HepG2 (cell line): ENCODE measurements around the gene RIMKLB. TPM values are rescaled to one million over a fixed set of nuclear protein-coding genes. Genes with fewer than 3 reads are reported as not detected.

Source experiments
- ATAC-seq: fragments of 200-7000 bp; cut with Tn5 transposase; 3 replicates; pipeline ENCODE4 v1.9.1; 2020; ENCODE audit warnings: mild to moderate bottlenecking, moderate library complexity
- BruUV-seq: library from RNA; stranded (reverse); fragments of 400-500 nt; replicated peaks from 2 replicates; lab custom pipeline; 2021; lab: Mats Ljungman, UMichigan
- CTCF ChIA-PET: fragments of 300-600 bp; formaldehyde crosslinking; extraction: SDS; loops from one replicate; lab custom pipeline; 2021; ENCODE audit warnings: low total read pairs, inconsistent platforms, low intra/inter-chr PET ratio; lab: Yijun Ruan, JAX
- POLR2A ChIA-PET: fragments of 350-600 bp; sonication (Branson Sonifier 250); formaldehyde crosslinking; loops from one replicate; lab custom pipeline; 2020; ENCODE audit warnings: antibody characterized with exemption, inconsistent platforms; lab: Yijun Ruan, JAX
- DNase-seq: peaks from one replicate; pipeline ENCODE4 v3.0.0-alpha.2; 2015; ENCODE audit warnings: low spot score
- FAIRE-seq: peaks from 3 replicates; lab custom pipeline; 2011; peaks lifted over from hg19 to GRCh38; lab: Jason Lieb, UNC
- H2AFZ ChIP-seq: one replicate; pipeline ENCODE4 v1.6.1; 2011; ENCODE audit warnings: low read length, inconsistent platforms
- H3K27ac ChIP-seq: fragments of 300-600 bp; 3 replicates; pipeline ENCODE4 v1.8.0; 2011; ENCODE audit warnings: mixed run types, mild to moderate bottlenecking, mixed read lengths, low read length, inconsistent platforms; ENCODE audit not compliant: insufficient read depth; ENCODE audit errors: extremely low read length
- H3K27me3 ChIP-seq, 2 experiments: fragments of 200-600 bp in 1 of 2; 2 replicates in 1 of 2; 3 replicates in 1 of 2; pipeline versions ENCODE4 v1.6.0 to v1.8.0; 2011; ENCODE audit warnings: low read length in 2 of 2, mild to moderate bottlenecking in 2 of 2, moderate library complexity in 2 of 2, inconsistent platforms in 1 of 2; ENCODE audit not compliant: insufficient read depth in 2 of 2, control insufficient read depth in 1 of 2
- H3K36me3 ChIP-seq, 2 experiments: fragments of 200-600 bp in 1 of 2; replicated peaks in 1 of 2; 2 replicates in 1 of 2; 3 replicates in 1 of 2; pipeline versions ENCODE4 v1.5.1 to v1.8.0; 2011; ENCODE audit warnings: low read length in 2 of 2, inconsistent platforms in 1 of 2; ENCODE audit not compliant: insufficient read depth in 2 of 2, control insufficient read depth in 1 of 2
- H3K4me1 ChIP-seq: 2 replicates; pipeline ENCODE4 v1.5.1; 2012; ENCODE audit warnings: low read length, inconsistent platforms; ENCODE audit not compliant: insufficient read depth
- H3K4me2 ChIP-seq: 2 replicates; pipeline ENCODE4 v1.6.0; 2011; ENCODE audit warnings: low read depth, low read length, inconsistent platforms
- H3K4me3 ChIP-seq, 3 experiments: fragments of 200-600 bp in 1 of 3; sonication (generic), shearing (Covaris generic) in 1 of 3; replicated peaks in 1 of 3; 2 replicates each; pipeline ENCODE4 v1.5.1; 2011 to 2016; ENCODE audit warnings: low read length in 3 of 3, inconsistent platforms in 2 of 3, low read depth in 2 of 3, mild to moderate bottlenecking in 2 of 3, control low read depth in 1 of 3, mixed read lengths in 1 of 3; ENCODE audit not compliant: insufficient read depth in 1 of 3
- H3K79me2 ChIP-seq: one replicate; pipeline ENCODE4 v1.6.1; 2011; ENCODE audit warnings: low read length, inconsistent platforms; ENCODE audit not compliant: insufficient read depth
- H3K9ac ChIP-seq: 2 replicates; pipeline ENCODE4 v1.6.0; 2011; ENCODE audit warnings: mild to moderate bottlenecking, low read depth, low read length, inconsistent platforms; ENCODE audit not compliant: insufficient read depth
- H3K9me3 ChIP-seq: 2 replicates; pipeline ENCODE4 v1.5.1; 2012; ENCODE audit warnings: mild to moderate bottlenecking, low read length
- H4K20me1 ChIP-seq: 2 replicates; pipeline ENCODE4 v1.6.0; 2011; ENCODE audit warnings: inconsistent platforms, mild to moderate bottlenecking, low read length, moderate library complexity; ENCODE audit not compliant: insufficient read depth
- ATF7 ChIP-seq, 2 experiments: fragments of 450-650 bp in 1 of 2; sonication (generic) in 1 of 2; formaldehyde crosslinking in 1 of 2; IDR thresholded peaks; 2 replicates each; pipeline versions ENCODE4 v1.4.0 to v1.6.1; 2016 to 2020; ENCODE audit warnings: antibody characterized with exemption in 1 of 2, mild to moderate bottlenecking in 1 of 2, missing genetic modification reagents in 1 of 2
- CEBPB ChIP-seq: IDR thresholded peaks from 2 replicates; pipeline ENCODE4 v1.6.1; 2011; ENCODE audit warnings: low read depth, low read length, improper control_type of control experiment, borderline replicate concordance
- CTCF ChIP-seq: sonication (generic); formaldehyde crosslinking; IDR thresholded peaks from 2 replicates; pipeline ENCODE4 v1.5.0; 2020; ENCODE audit warnings: mild to moderate bottlenecking, missing genetic modification reagents, moderate library complexity
- EHMT2 ChIP-seq: fragments of 200-600 bp; sonication (generic); IDR thresholded peaks from 2 replicates; pipeline ENCODE4 v1.7.0; 2017; ENCODE audit warnings: antibody characterized with exemption, low read depth, low read length, borderline replicate concordance
- FOXO1 ChIP-seq: sonication (generic); formaldehyde crosslinking; IDR thresholded peaks from 2 replicates; pipeline ENCODE4 v1.4.0; 2020; ENCODE audit warnings: missing genetic modification reagents
- KMT2A ChIP-seq: sonication (generic); formaldehyde crosslinking; IDR thresholded peaks from 2 replicates; pipeline ENCODE4 v1.4.0; 2020; ENCODE audit warnings: missing genetic modification reagents
- STAG1 ChIP-seq: sonication (generic); formaldehyde crosslinking; IDR thresholded peaks from 2 replicates; pipeline ENCODE4 v1.4.0; 2020; ENCODE audit warnings: missing genetic modification reagents
- TP53 ChIP-seq: sonication (generic); formaldehyde crosslinking; conservative IDR thresholded peaks from 2 replicates; pipeline ENCODE4 v1.4.0; 2020; ENCODE audit warnings: missing genetic modification reagents
- ZNF121 ChIP-seq: sonication (generic); formaldehyde crosslinking; IDR thresholded peaks from 2 replicates; pipeline ENCODE4 v1.5.0; 2020; ENCODE audit warnings: mild to moderate bottlenecking, missing genetic modification reagents
- ZNF234 ChIP-seq: sonication (generic); formaldehyde crosslinking; conservative IDR thresholded peaks from 2 replicates; pipeline ENCODE4 v1.5.1; 2020; ENCODE audit warnings: mild to moderate bottlenecking, missing genetic modification reagents
- ZNF775 ChIP-seq: sonication (generic); formaldehyde crosslinking; IDR thresholded peaks from 2 replicates; pipeline ENCODE4 v1.4.0; 2020; ENCODE audit warnings: missing genetic modification reagents, mild to moderate bottlenecking, moderate library complexity, borderline replicate concordance
- WGBS: methylation state at CpG from one replicate; pipeline ENCODE4 v1.1.6; 2017; ENCODE audit warnings: low lambda C conversion rate; 5-methylcytosine and 5-hydroxymethylcytosine counted together
- in situ Hi-C: cut with HindIII; loops from 2 replicates; pipeline ENCODE4 v1.10.0; 2017; ENCODE audit warnings: low pct_unique_long_range_greater_than_20kb; ENCODE audit not compliant: extremely low pct_ligation_motif_present
- intact Hi-C: fragments of 100-400 bp; cut with micrococcal nuclease; formaldehyde crosslinking; loops from one replicate; pipeline ENCODE4 v1.10.0; 2022; ENCODE audit not compliant: unreplicated experiment
- polyA plus RNA-seq, 8 experiments: library from polyadenylated mRNA; depleted of rRNA in 3 of 8; stranded (reverse) in 7 of 8; unstranded in 1 of 8; fragments of >200 nt; fragmentation: Illumina TruSeq in 4 of 8; extraction: Trizol in 4 of 8; gene quantifications; 2 replicates each; pipeline versions ENCODE4 v1.2.1 to v1.2.3, GENCODE V29; 2011 to 2016; ENCODE audit warnings: low read depth in 4 of 8, missing spikeins in 1 of 8, mixed read lengths in 1 of 8; ENCODE audit not compliant: insufficient read depth in 1 of 8
- total RNA-seq, 5 experiments: library from RNA; depleted of rRNA; stranded (reverse); fragments of >200 nt; fragmentation: Illumina TruSeq; extraction: Trizol; gene quantifications; 2 replicates each; pipeline ENCODE4 v1.2.3, GENCODE V29; 2016; ENCODE audit warnings: low read depth in 1 of 5
- TF ChIP-seq, protein P1 (sequence below): sonication (generic); formaldehyde crosslinking; IDR thresholded peaks from 2 replicates; pipeline ENCODE4 v1.8.1; 2023; ENCODE audit warnings: missing genetic modification reagents, inconsistent platforms, borderline replicate concordance

The RIMKLB gene
- total and polyA plus RNA-seq, 2 of the 13 experiments (the other 11 are each of a cell fraction or from before 2014, with no cell fraction given), result 0.33 to 0.40 TPM

DNA sequence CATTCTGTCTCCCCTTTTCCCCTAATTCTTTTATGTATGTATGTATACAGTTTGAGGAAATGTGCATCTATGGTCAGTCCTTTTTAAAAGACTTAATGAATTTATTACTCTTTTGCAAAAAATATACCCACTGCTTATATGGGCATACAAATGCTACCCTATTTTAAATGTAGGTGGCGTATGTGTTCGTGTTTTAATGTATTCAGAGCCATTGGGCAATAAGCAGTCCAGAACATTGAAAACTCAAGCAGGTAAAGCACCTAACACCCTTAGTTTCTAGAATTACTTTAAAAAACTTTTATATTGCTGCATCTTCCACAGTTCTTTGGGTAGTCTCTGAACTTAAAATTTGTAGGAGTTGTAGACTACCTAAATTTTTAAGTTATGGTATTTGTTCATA, 82.1 kb downstream of the RIMKLB start (continued):
- TF ChIP-seq, protein P1, sequence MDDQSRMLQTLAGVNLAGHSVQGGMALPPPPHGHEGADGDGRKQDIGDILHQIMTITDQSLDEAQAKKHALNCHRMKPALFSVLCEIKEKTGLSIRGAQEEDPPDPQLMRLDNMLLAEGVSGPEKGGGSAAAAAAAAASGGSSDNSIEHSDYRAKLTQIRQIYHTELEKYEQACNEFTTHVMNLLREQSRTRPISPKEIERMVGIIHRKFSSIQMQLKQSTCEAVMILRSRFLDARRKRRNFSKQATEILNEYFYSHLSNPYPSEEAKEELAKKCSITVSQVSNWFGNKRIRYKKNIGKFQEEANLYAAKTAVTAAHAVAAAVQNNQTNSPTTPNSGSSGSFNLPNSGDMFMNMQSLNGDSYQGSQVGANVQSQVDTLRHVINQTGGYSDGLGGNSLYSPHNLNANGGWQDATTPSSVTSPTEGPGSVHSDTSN (CRISPR knock-in tag), result no peak
- TF ChIP-seq CEBPB (peak; percentile 19; the same call in 1 of the 2 replicates), EHMT2 (no peak), ZNF121 (no peak), KMT2A (CRISPR knock-in tag) (no peak), ZNF234 (no peak), ZNF775 (CRISPR knock-in tag) (no peak), TP53 (no peak)

DNA sequence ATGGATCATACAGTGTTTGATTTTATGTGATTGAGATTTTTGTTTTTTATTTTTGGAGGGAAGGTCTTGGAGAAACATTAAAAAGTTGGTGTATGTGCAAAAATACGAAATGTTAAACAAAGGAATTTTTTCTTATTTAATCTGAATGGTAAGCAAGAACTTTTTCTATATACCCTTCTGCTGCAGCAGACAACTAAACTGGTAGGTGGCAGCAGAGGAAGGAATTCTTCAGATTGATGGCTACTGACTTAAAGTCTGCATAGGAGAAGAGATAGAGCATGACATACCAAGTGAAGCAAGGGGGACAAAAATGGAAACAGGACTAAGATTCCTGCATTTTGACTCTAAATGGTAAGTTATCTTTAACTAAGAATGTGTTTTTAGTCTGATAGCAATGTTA, 82.6 kb downstream of the RIMKLB start:
- intact Hi-C loops, result loop anchor here (2.0 kb wide), 1 partner anchor 110 kb away; no protein-coding TSS in a partner anchor
- DNase-seq, result peak; percentile 16
- no peaks in the 10 kb centered on the region for H3K36me3 ChIP-seq
- H3K4me2 ChIP-seq, result no peak overlapping the region
- no TSS peak for BruUV-seq
- H3K27ac ChIP-seq, result no peak overlapping the region
- POLR2A ChIA-PET, result no interaction called here
- no peak overlapping the region for H3K9ac ChIP-seq
- H3K4me3 ChIP-seq, result no peak overlapping the region
- no peak for TF ChIP-seq FOXO1
- TF ChIP-seq STAG1, result peak; percentile 49
- TF ChIP-seq ATF7 (IDR thresholded peaks at IDR 0.05), result no peak
- no peak for TF ChIP-seq ATF7 (CRISPR knock-in tag; IDR thresholded peaks at IDR 0.05)
- 0 out of 2 replicates have a peak, but pooled peaks have one; percentile 15 for TF ChIP-seq CTCF (CRISPR knock-in tag)
- no peaks in the 10 kb centered on the region for H4K20me1 ChIP-seq
- no peak overlapping the region for H2AFZ ChIP-seq
- peak; percentile 46; the same call in 1 of the 3 replicates for ATAC-seq
- H3K4me1 ChIP-seq, result no peaks in the 10 kb centered on the region
- CTCF ChIA-PET, result interaction anchor here (1.6 kb wide), 1 partner anchor 110 kb away, joined by 4 read pairs; no protein-coding TSS in a partner anchor
- no peaks in the 10 kb centered on the region for H3K27me3 ChIP-seq
- WGBS, result 4% methylated on average over 1 of the region's 1 CpG
- no peaks in the 10 kb centered on the region for H3K79me2 ChIP-seq
- in situ Hi-C loops, result no loop called here
- peak; percentile 49 for FAIRE-seq
- no peaks in the 10 kb centered on the region for H3K9me3 ChIP-seq
